ENCODE data around the gene MRPL52. TPM values are rescaled to one million over a fixed set of nuclear protein-coding genes. Genes with fewer than 3 reads are reported as not detected.
"Not testable (repeated sequence)": the region's sequence is repeated elsewhere in the genome, so short reads cannot be mapped to it uniquely, and the experiment has no call there.

Gene MRPL52
- total and polyA plus RNA-seq, 9 donors, result 29.0 to 78.3 (median 53.7) TPM

- TF ChIP-seq POLR2A (IDR thresholded peaks at IDR 0.05) (no peak), CTCF (IDR thresholded peaks at IDR 0.05) (peak; percentile 76 to 84 (median 80))
- Histone ChIP-seq H3K27ac (peak overlapping the region in 1 of 2 donors; percentile 25), H3K36me3 (no peaks in the 10 kb centered on the region), H3K27me3 (no peaks in the 10 kb centered on the region), H3K4me3 (peak overlapping the region; percentile 50), H3K4me1 (ENCODE audit: insufficient read depth) (peaks cover 4% of the 10 kb centered on the region), H3K9me3 (no peaks in the 10 kb centered on the region)
- intact Hi-C loops (cut with DNase I), result loop anchor here in 3 of 4 donors (2.0 to 10.0 kb wide), 3 partner anchors 30 to 248 kb away; no protein-coding TSS in a partner anchor
- WGBS, 3 donors, result 1% methylated on average over 34 of the region's 34 CpGs
- peak; percentile 78 to 88 (median 84) for DNase-seq
These were observed 7.1 kb upstream of the MRPL52 start for GRCh38 chr14:22822571-22823098.

DNA sequence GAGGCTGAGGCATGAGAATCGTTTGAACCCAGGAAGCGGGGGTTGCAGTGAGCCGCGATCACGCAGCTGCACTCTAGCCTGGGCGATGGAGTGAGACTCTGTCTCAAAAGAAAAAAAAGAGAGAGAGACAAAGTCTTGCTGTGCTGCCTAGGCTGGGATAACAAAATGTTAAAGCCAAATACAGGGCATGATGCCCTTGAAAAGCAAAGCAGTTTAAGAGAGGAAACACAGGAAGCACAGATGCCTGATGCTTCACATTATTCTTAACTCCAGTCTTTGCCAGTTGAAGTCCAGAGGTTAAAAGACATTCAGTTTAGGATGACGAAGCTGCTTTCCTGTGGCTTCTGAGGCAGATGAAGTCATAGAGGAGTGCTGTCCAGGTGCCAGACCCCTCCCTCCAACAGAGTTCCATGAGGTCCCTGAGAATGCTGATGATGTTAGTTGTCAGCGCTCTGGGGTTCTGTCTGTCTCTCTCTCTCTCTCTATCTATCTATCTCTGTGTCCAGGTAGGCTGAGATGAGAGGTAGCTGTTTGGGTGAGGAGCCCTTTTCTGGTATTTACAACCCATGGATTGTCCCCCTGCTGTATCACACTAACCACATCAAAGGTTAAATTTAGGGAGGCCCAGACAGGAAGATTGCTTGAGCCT, 4.9 kb upstream of the MRPL52 start:
- no peak overlapping the region for H3K4me3 ChIP-seq
- no peak overlapping the region for H3K27ac ChIP-seq
- TF ChIP-seq POLR2A (IDR thresholded peaks at IDR 0.05) (no peak), CTCF (IDR thresholded peaks at IDR 0.05) (no peak), EP300 (IDR thresholded peaks at IDR 0.05) (no peak)
- no peaks in the 10 kb centered on the region for H3K9me3 ChIP-seq
- H3K36me3 ChIP-seq, result no peaks in the 10 kb centered on the region
- intact Hi-C loops (cut with DNase I), result loop anchor here in 2 of 4 donors (5.0 to 10.0 kb wide), 2 partner anchors 32 to 250 kb away; no protein-coding TSS in a partner anchor
- peak in 1 of 5 donors; percentile 47 for DNase-seq
- WGBS, 3 donors, result 26 to 51% (median 51%) methylated on average over 8 of the region's 8 CpGs
- no peaks in the 10 kb centered on the region for H3K4me1 ChIP-seq (ENCODE audit: insufficient read depth)
- no peaks in the 10 kb centered on the region for H3K27me3 ChIP-seq

DNA sequence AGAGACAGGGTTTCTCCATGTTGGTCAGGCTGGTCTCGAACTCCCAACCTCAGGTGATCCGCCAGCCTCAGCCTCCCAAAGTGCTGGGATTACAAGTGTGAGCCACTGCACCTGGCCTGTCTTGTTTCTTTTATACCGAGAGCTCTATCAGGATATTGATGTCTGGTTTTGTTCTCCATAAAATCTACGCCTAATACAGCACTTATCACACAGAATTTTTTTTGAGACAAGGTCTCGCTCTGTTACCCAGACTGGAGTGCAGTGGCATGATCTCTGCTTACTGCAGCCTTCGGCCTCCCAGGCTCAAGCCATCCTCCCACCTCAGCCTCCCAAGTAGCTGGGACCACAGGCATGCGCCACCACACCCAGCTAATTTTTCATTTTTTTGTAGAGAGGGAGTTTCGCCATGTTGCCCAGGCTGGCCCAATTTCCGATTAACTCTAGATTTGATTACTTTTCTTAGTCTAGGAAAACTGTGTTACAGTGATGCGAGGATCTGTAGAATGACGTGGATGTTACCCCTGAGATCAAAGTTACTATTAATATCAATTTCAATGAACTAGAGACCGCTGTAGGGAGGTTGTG, 519 bp upstream of the MRPL52 start:
- WGBS, 3 donors, result 68 to 80% (median 73%) methylated on average over 12 of the region's 12 CpGs
- not testable (repeated sequence) for H3K36me3 ChIP-seq; H3K9me3 ChIP-seq; H3K27ac ChIP-seq; DNase-seq; H3K27me3 ChIP-seq; H3K4me1 ChIP-seq (ENCODE audit: insufficient read depth)
- intact Hi-C loops (cut with DNase I), result loop anchor here in 1 of 4 donors (10.0 kb wide), 1 partner anchor 254 kb away; no protein-coding TSS in a partner anchor
- H3K4me3 ChIP-seq, result peak overlapping the region; percentile 57

GRCh38 chr14:22830443-22831010, 840 bp downstream of the MRPL52 start:
- Histone ChIP-seq H3K27ac (no peak overlapping the region), H3K9me3 (no peaks in the 10 kb centered on the region), H3K4me1 (ENCODE audit: insufficient read depth) (no peaks in the 10 kb centered on the region), H3K36me3 (no peaks in the 10 kb centered on the region), H3K4me3 (peak overlapping the region; percentile 57), H3K27me3 (no peaks in the 10 kb centered on the region)
- TF ChIP-seq POLR2A (IDR thresholded peaks at IDR 0.05), result no peak
- TF ChIP-seq CTCF (IDR thresholded peaks at IDR 0.05), result no peak
- no peak for TF ChIP-seq EP300 (IDR thresholded peaks at IDR 0.05)
- 16 to 22% (median 18%) methylated on average over 3 of the region's 3 CpGs for WGBS, 3 donors
- intact Hi-C loops (cut with DNase I), result loop anchor here in 1 of 4 donors (10.0 kb wide), 1 partner anchor 246 kb away; the partner anchor contains the start of gene DAD1
- no peak for DNase-seq

Data from ovary (tissue), 9 donors.